Measurements from ENCODE around the gene PI3.
"Not testable (repeated sequence)": the region's sequence is repeated elsewhere in the genome, so short reads cannot be mapped to it uniquely, and the experiment has no call there.

The PI3 gene, protein sequence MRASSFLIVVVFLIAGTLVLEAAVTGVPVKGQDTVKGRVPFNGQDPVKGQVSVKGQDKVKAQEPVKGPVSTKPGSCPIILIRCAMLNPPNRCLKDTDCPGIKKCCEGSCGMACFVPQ

DNA sequence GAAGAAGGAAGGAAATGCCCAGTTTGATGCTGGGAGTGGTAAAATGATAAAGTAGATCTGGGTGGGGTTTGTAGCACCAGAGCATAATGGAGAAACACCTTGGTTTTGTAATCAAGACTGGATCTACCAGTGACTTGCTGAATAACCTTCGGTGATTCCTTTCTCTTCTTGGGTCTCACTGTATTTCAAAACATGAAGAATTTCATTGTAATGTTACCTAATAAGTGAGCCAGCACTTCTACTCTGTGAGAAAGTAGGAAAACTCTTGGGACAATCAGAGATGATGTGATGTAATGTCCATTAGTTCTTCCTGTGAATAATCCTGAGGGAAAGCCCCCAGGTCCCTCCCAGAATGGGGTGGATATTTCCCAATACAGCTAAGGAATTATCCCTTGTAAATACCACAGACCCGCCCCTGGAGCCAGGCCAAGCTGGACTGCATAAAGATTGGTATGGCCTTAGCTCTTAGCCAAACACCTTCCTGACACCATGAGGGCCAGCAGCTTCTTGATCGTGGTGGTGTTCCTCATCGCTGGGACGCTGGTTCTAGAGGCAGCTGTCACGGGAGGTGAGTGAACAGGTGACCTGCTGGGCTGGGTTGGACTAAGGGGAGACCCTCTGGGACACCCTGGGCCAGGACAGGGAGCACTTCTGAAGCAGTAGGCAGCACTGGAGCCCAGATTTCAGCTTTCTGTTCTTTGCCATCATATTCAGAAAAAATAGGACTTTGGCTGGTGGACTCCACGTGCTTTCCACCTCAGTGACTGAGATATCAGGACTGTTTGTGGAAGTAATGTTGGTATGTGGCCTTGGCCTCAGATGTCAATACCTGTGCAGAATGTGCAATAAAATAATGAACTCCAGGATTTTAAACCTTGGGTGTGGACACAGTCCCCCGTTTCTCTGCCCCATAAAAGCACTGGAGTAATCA, at the start of gene PI3:
TSS of gene PI3 (plus strand) at position 469 of the 931 bp plus-strand sequence. CDS start at position 490, 21 bp downstream.
- DNase-seq (ENCODE audit: low read depth, low spot score): no peak

DNA sequence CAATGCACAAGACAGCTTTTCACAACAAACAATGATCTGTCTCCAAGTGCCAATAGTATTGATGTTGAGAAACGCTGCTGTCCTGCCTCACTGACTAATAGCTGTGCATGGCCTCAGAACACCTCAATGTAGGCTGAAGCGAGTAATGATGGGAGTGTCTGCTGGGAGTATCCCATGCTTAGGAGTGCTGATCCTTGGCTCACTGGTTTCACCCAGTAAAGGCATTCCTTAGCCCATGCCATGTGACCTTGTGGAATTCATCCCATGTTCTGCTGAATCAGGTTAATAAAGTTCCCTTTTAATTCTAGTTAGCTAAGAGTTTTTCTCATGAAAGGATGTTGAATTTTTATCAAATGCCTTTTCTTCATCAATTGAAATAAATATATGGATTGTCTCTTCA, 46.6 kb upstream of the PI3 start:
- DNase-seq (ENCODE audit: low read depth, low spot score): no peak

DNA sequence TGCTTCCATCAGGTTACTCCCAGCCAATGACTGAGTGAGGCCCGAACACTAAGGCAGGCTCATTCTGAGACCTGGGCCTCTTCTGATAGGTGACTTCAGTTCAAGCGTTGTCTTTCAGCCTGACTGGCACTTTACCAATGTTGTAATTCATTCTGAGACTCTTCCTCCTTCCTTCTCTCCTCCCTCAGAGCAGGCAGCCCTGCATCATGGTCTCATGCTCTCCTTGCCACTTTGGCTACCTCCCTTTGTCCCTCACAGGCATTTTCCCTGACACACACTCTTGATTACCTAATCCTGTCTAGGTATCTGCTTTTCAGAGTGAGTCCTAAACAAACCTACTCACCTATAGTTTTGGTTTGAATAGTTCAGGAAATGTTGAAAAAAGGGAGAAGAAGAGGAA, 37.8 kb upstream of the PI3 start:
- no peak for DNase-seq (ENCODE audit: low read depth, low spot score)

DNA sequence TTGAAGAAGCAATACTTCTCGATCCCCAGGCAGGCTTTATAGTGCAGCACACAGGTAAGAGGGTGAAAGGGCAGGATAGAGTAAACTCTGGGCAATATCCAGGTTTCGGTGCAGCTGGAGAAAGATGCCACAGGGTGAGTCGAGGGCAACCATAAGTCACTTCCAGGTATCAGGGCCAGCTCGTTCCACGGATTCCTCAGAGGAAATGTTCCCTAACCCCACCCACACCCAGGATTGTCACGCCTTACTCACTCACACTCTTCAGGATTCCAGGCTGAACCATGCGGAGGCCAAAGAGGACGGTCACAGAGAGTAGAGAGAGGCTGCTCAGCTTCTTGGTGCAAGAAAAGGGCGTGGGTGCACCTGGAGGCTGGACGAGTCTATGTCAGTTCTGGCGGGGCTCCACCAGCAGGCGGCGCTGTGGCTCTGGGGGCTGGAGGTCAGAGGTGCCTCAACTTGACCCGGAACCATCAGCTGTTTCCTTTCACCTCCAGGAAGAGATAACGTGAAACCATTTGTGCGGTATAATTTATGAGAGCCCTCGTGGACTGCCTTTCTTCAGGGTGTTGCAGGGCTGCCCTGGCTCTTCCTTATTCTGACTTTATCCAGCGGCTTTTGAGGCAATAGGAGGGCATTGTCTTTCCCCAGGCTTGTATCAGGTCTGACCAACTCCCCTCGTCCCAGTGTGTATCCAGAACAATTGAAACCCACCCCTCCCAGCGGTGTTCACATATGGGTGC, 36.0 kb upstream of the PI3 start:
- peak; percentile 9 for DNase-seq (ENCODE audit: low read depth, low spot score)

DNA sequence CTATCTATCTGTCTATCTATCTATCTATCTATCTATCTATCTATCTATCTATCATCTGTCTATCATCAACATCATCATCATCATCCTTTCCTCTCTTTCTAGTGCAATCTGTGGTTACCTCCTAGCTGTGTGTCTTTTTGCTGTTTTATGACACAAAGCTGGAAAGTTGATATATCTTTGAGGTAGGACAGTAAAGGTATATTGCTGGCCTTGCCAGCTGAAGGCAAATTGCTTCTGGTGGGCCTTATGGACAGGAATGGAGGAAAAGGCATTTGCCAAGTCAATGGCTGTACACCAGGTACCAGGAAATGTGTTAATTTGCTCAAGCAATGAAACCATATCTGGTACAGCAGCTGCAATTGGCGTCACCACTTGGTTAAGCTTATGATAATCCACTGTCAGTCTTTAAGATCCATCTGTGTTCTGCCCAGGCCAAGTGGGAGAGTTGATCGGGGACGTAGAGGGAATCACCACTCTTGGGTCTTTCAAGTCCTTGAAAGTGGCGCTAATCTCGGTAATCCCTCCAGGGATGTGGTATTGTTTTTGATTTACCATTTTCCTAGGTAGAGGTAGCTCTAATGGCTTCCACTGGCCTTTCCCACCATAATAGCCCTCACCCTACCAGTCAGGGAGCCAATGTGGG, 34.8 kb upstream of the PI3 start:
- not testable (repeated sequence) for DNase-seq (ENCODE audit: low read depth, low spot score)

DNA sequence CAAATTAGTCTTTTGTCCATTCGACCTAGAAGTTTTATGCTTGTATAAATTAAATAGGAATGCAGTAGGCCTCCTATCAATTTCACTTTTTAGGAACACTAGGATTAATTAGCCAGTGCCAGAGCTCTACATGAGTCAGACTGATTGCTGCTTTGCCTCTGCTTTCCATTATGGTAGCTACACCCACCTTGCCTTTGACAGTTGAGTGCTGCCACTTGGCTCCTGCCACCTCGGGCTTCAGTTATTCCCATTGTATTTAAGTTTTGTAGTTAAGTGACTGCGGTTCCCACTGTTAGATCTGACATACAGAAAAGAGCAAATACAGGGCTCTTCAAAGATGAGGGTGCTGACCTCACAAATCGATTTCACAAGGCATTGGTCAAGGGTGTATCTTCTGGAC, 33.9 kb upstream of the PI3 start:
- no peak for DNase-seq (ENCODE audit: low read depth, low spot score)

DNA sequence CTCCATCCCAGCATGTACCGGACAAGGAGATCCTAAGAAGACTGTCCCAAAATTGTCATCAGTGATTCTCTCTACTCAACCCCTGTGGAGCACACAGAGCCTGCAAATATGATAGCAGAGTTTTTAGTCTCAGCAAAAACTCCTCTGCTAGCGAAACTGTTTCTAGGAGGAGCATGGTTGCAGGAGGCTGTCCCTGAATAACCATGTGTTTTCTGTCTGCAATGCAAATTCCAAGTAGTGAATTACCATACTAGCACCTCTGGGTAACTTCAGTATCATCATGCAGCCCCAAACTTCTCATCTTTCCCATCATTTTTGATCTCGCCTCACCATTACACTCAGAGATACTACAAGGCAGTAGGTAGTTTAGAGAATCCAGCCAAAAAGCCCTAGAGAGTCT, 25.6 kb upstream of the PI3 start:
- no peak for DNase-seq (ENCODE audit: low read depth, low spot score)

DNA sequence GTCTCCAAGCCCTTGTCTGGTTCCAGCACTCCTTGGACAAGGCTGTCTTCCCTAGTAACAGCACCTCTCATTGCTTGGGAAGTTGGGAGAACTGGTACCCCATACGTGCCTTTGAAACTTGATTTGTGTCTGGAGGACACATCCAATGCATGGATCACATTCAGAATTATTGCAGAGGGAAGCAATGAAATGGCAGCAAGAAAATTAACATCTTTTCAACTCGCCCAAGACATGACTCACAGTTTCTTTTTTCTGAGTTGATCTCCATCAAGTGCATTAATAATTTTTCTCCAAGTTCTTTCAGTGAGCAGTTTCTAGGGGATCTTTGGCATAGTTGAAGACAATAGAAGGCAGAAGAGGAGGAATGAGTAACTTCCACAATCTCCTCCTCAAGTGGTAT, 22.3 kb upstream of the PI3 start:
- DNase-seq (ENCODE audit: low read depth, low spot score): no peak

DNA sequence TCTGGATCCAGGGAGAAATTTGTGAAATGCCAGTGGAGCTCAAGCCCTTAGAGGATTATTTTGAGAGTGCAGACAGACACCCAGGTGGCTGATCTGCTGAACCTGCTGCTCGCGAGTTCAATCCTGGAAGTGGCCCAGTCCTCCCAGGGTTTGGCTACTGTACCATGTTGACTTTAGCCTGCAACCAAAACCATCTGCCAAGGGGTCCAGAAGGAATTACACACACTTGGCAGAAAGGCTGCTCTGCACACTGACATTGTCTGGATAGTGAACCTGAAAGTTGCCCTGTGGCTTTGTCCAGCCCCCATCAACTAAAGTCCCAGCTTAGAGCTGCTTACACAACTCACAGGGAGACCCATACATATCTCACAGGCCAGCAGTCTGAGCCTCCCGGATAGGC, 21.6 kb upstream of the PI3 start:
- no peak for DNase-seq (ENCODE audit: low read depth, low spot score)

DNA sequence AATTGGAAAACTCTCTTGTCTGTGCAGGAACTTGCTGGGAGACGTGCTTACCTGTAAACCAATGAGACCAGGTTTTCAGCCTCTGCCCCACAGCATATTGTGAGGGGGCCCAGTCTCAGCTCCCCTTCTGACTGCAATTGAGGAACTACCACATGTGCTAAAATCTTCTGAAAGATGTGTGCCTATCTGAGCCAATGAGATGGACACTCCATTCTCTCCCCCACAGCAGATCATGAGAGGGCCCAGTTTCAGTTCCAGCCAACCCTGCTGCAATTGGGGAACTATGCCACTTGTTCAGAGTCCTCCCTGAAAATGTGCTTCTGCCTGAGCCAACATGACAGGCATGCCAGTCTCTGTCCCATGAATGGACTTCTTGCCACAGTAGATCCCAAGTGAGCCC, 20.9 kb upstream of the PI3 start:
- DNase-seq (ENCODE audit: low read depth, low spot score): no peak

DNA sequence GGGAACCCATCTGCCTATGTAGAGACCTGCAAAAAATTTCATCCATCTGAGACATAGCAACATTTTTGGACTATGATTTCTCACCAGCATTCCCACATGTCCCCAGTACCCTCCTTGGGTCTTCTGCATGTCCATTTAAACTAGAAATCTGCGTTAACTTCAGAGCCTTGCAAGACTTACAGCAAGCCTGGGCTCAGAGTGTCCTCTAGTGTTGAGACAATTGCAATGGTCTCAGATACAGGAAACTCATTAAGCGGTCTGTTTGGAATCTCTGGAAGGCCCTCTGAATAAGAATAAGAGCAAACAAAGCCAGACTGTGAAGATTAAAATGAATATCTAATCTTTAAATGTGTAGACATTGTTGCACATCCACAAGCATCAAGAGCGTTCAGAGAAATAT, 20.5 kb upstream of the PI3 start:
- DNase-seq (ENCODE audit: low read depth, low spot score): no peak

DNA sequence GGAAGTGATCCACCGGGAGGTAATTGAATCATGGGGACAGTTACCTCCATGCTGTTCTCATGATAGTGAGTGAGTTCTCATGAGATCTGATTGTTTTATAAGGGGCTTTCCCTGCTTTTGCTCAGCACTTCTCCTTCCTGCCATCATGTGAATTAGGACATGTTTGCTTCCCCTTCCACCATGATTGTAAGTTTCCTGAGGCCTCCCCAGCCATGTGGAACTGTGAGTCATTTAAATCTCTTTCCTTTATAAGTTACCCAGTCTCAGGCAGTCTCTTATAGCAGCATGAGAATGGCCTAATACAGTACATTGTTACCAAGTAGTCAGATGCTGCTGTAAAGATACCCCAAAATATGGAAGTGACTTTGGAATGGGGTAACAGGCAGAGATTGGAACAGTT, 19.9 kb upstream of the PI3 start:
- not testable (repeated sequence) for DNase-seq (ENCODE audit: low read depth, low spot score)

DNA sequence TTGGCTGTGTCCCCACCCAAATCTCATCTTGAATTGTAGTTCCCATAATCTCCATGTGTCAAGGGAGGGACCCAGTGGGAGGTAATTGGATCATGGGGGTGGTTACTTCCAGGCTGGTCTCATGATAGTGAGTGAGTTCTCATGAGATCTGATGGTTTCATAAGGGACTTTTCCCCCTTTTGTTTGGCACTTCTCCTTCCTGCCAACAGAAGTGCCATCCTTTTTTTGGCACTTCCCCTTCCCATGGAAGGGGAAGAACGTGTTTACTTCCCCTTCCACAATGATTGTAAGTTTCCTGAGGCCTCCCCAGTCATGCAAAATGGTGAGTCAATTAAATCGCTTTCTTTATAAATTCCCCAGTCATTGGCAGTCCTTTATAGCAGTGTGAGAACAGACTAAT, 18.0 kb upstream of the PI3 start:
- DNase-seq (ENCODE audit: low read depth, low spot score): no peak

DNA sequence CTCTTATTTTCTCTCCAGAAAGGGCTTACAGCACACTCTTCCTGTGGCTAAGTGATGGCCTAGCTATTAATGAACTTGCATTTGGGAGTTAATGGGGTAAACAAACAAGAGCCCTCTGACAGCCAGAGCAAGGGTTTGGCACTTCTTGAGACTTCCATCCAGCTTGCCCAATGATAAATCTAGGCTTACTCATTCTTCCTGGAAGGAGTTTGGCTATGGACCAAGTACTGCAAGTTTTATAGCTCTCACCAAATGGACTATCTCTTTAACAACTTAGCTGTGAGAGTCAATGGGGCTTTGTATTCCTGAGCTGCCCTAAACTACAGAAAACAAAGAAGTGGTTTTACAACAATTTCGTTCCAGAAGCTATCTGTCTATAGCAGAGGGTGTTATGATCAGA, 16.7 kb upstream of the PI3 start:
- DNase-seq (ENCODE audit: low read depth, low spot score): no peak

DNA sequence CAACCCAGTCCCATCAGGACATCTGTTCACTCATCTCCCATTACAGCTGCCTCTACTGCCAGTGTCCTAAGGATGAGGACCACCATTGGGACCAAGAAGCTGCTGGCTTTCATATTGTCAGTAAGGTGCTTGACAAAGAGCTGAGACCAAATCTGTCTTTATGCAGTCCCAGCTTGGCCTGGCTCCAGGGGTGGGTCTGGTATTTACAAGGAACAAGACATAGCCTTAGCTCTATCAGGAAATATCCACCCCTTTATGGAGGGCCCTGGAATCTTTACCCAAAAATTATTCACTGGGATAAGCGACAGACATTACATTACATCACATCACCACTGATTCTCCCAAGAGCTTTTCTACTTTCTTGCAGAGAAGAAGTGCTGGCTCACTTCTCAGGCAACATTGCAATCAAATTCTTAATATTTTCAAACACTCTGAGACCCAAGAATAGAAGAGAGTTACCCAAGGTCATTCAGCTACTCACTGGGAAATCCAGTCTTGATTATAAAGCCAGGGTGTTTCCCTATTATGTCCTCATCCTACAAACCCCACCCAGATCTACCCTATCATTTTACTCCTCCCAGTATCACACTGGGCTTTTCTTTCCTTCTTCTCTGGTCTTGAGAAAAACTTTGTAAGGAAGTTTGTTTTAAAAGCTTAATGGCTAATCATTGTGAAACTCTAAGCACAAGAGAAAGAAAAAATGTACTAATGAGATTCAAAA, 11.5 kb upstream of the PI3 start:
- DNase-seq (ENCODE audit: low read depth, low spot score): no peak

DNA sequence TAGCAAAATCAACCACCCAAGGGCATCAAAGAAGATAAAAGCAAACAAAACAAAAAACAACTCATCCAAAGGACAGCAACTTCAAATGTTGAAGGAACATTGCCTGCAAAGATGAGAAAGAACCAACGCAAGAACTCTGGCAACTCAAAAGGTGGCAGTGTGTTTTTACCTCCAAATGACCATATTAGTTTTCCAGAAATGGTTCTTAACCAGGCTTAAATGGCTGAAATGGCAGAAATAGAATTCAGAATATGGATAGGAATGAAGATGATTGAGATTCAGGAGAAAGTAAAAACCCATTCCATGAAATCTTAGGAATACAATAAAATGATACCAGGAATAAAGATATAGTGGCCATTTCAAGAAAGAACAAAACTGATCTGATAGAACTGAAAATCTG, 9.8 kb upstream of the PI3 start:
- no peak for DNase-seq (ENCODE audit: low read depth, low spot score)

DNA sequence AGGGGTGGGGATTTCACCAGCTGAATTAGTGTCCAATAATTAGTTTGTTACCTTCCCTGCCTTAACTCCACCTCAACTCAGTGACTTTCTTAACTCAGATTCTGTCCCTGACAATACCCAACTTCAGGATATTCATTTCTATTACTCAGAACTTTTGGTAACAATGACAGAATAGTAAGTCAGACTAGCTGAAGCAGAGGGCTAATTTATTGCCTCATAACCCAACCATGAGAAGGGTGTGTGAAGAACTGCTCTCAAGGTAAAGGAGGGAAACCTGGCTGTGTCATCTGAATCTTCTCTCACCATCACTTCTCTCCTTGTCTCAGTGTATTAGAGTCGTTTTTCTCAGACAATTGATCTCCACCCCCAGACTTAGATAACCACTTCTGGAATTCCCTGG, 1.2 kb upstream of the PI3 start:
- no peak for DNase-seq (ENCODE audit: low read depth, low spot score)

DNA sequence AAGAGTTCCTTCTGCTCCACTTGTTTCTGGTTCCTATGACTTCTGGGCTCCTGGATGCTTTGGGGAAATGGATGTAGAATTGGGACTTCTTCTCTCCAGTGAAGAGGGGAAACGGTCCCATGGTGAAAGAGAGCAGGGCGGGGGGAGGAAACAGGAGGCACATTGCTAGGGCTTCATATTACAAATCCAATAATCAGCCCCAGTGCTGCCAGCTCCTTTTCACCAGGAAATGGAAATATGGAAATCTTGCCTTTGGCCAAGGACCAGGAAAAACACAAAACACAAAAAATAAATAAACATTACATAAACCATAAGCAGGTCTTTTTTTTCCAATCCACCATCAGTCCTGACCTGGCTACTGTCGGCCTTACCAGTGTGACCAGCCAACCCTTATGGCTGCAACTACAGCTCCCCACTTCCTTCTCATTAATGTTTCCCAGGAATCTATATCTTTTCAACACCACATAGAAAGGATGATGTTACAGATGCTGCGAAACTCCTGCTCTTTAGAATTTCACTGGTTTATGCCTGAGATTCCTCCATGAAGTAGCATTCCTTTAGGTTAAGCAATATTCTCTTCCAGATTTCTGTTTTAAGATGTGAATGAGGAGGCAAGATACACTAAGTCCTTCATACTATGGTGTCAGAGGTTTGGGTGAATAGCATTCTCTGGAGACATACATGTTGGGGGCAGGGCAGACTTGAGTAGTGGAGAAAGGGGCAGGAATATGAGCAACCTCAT, 2.0 kb downstream of the PI3 start:
- no peak for DNase-seq (ENCODE audit: low read depth, low spot score)

DNA sequence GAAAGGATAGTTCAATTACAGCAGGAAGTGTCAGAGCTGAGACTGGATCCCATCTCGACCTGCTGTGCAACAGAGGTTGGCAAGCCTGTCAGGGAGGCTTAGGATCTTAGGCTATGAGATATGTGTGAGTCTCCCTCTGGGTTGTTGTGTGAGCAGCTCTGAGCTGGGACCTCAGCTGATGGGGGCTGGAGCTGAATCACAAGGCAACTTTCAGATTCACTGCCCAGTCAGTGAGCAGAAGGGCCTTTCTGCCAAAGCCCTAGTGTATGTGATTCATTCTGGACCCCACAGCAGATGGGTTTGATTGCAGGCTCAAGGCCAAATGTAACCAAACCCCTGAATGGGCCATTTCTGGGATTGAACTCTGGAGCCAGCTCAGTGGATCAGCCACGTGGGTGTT, 4.5 kb downstream of the PI3 start:
- DNase-seq (ENCODE audit: low read depth, low spot score): no peak

DNA sequence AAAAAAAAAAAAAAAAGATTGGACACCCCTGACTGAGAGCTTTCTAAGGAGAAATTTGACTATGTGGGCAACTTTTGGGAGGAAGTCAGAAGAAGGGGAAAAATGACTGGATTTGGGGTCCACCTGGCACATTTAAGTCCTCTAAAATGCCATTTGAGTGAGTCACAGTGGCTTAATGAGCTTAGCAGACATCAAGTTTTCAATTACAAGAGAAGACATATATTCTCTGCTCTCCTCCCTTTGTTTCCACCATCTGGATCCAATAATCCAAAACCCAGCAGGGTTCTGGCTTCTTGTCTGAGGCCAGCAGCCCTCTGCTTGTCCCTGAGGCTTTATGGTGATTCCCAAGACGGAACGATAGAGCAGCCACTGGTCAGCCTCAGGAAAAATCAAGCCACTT, 6.9 kb downstream of the PI3 start:
- no peak for DNase-seq (ENCODE audit: low read depth, low spot score)

DNA sequence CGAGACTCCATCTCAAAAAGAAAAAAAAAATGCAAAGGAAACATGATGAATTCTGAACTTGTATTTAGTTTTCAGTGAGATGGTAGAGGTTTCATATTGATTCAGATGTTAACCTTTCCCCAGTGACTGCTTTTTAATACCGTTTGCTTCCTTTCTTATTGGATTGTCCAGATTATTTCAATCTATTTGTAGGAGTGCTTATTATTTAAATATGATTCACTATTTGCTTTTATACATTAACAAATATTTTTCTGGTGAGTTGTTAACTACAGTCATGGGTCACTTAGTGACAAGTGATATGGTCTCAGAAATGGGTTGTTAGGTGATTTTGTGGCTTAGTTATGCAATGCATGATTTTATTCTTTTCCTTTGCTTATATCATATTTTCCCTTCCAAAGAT, 8.4 kb downstream of the PI3 start:
- no peak for DNase-seq (ENCODE audit: low read depth, low spot score)

Measured in activated CD4-positive, CD25-positive, alpha-beta regulatory T cell treated with anti-CD3 and anti-CD28 coated beads, Interleukin-2, amount 50 U/mL, for 16 hours (primary cell).